Measurements from ENCODE around the gene PEX5L.

DNA sequence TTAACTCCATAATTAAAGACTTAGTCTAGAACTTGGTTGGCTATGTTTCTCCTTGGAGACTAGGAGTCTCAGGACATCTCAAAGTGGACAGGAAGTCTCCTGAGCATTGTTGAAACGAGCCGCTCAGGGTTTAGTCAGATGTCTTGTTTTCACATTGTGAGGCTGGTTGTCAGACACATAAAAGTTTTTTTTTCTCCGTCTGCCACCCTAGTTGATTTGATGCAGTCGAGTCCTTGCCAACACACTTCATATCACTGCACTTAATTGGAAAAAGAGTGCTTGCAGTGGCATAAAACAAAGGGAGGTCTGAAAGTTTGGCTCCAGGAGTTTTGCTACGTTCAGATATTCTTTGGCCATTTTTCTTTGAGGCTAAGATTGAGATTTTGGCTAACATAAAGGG lies 291.0 kb downstream of the PEX5L start:
- TF ChIP-seq POLR2A (IDR thresholded peaks at IDR 0.05), result no peak
- TF ChIP-seq, protein P1, sequence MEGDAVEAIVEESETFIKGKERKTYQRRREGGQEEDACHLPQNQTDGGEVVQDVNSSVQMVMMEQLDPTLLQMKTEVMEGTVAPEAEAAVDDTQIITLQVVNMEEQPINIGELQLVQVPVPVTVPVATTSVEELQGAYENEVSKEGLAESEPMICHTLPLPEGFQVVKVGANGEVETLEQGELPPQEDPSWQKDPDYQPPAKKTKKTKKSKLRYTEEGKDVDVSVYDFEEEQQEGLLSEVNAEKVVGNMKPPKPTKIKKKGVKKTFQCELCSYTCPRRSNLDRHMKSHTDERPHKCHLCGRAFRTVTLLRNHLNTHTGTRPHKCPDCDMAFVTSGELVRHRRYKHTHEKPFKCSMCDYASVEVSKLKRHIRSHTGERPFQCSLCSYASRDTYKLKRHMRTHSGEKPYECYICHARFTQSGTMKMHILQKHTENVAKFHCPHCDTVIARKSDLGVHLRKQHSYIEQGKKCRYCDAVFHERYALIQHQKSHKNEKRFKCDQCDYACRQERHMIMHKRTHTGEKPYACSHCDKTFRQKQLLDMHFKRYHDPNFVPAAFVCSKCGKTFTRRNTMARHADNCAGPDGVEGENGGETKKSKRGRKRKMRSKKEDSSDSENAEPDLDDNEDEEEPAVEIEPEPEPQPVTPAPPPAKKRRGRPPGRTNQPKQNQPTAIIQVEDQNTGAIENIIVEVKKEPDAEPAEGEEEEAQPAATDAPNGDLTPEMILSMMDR (IDR thresholded peaks at IDR 0.05), result no peak

All from gastroesophageal sphincter (tissue), 3 donors.